Activated CD4-positive, alpha-beta memory T cell treated with anti-CD3 and anti-CD28 coated beads for 36 hours (primary cell): ENCODE results near the gene LMX1B. TPM values are rescaled to one million over a fixed set of nuclear protein-coding genes. Genes with fewer than 3 reads are reported as not detected.

Experiments
- CTCF ChIA-PET: fragments of 350-600 bp; sonication (Branson Sonifier 250); formaldehyde crosslinking; loops from one replicate; lab custom pipeline; 2021; ENCODE audit warnings: antibody characterized with exemption, inconsistent platforms; lab: Charles Lee
- POLR2A ChIA-PET: fragments of 350-600 bp; sonication (Branson Sonifier 250); formaldehyde crosslinking; loops from one replicate; lab custom pipeline; 2021; ENCODE audit warnings: antibody characterized with exemption; lab: Charles Lee
- DNase-seq: peaks from one replicate; pipeline ENCODE4 v3.0.0-alpha.2; 2020
- H3K27ac Mint-ChIP-seq: one replicate; pipeline ENCODE4 v1.8.0; 2021; ENCODE audit warnings: mixed read lengths
- H3K27me3 Mint-ChIP-seq: one replicate; pipeline ENCODE4 v1.8.0; 2021; ENCODE audit warnings: mixed read lengths
- H3K36me3 Mint-ChIP-seq: one replicate; pipeline ENCODE4 v1.8.0; 2021; ENCODE audit warnings: mixed read lengths
- H3K4me1 Mint-ChIP-seq: one replicate; pipeline ENCODE4 v1.8.0; 2021; ENCODE audit warnings: low read depth, mixed read lengths
- H3K4me3 Mint-ChIP-seq: one replicate; pipeline ENCODE4 v1.8.0; 2021; ENCODE audit warnings: mild to moderate bottlenecking, mixed read lengths
- H3K9me3 Mint-ChIP-seq: one replicate; pipeline ENCODE4 v1.8.0; 2021; ENCODE audit warnings: mixed read lengths
- intact Hi-C: fragments of 100-400 bp; cut with micrococcal nuclease; formaldehyde crosslinking; loops from one replicate; pipeline ENCODE4 v1.15.1; 2023
- total RNA-seq, 2 experiments: library from RNA; stranded (reverse); gene quantifications; one replicate each; pipeline ENCODE4 v1.2.3, GENCODE V29; 2021

The LMX1B gene
- total RNA-seq, 2 experiments from 2014 or later = not detected

DNA sequence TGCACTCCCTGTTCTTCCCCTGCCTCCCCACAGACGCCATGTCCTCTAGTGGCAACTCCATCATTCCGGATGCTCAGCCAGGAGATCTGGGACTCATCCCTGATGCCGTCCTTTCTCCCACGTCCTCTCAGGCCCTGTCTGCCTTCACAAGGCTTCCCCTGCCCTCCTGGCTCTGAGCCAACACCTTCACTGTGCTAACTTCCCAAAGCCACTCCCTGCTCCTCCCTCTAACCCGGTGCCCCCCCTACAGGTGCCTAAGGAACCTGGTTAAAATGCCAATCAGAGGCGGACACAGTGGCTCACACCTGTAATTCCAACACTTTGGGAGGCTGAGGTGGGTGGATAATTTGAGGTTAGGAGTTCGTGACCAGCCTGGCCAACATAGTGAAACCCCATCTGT is 67.6 kb downstream of the LMX1B start:
- CTCF ChIA-PET = interaction anchor here (1.0 to 1.4 kb wide), 2 partner anchors 20 to 25 kb away, joined by 3 to 4 read pairs; no protein-coding TSS in a partner anchor
- Mint-ChIP-seq H3K9me3 (no peaks in the 10 kb centered on the region), H3K27ac (no peak overlapping the region), H3K27me3 (peaks cover 72% of the 10 kb centered on the region), H3K4me3 (no peak overlapping the region), H3K36me3 (no peaks in the 10 kb centered on the region), H3K4me1 (peaks cover 2% of the 10 kb centered on the region)
- no peak for DNase-seq
- intact Hi-C loops = no loop called here
- POLR2A ChIA-PET = no interaction called here

GRCh38 chr9:126682113-126682810 is 68.5 kb downstream of the LMX1B start:
- POLR2A ChIA-PET = no interaction called here

GRCh38 chr9:126682928-126683697 is 69.4 kb downstream of the LMX1B start:
- no peaks in the 10 kb centered on the region for H3K36me3 Mint-ChIP-seq
- no peak for DNase-seq
- no peaks in the 10 kb centered on the region for H3K4me1 Mint-ChIP-seq
- peaks cover 66% of the 10 kb centered on the region for H3K27me3 Mint-ChIP-seq
- H3K9me3 Mint-ChIP-seq = no peaks in the 10 kb centered on the region
- ChIA-PET CTCF (no interaction called here), POLR2A (no interaction called here)
- H3K4me3 Mint-ChIP-seq = no peak overlapping the region
- intact Hi-C loops = no loop called here
- no peak overlapping the region for H3K27ac Mint-ChIP-seq

More at GRCh38 chr9:126682113-126682810, 68.5 kb downstream of the LMX1B start:
- no peaks in the 10 kb centered on the region for H3K36me3 Mint-ChIP-seq
- no peak overlapping the region for H3K27ac Mint-ChIP-seq
- CTCF ChIA-PET = no interaction called here
- no peaks in the 10 kb centered on the region for H3K9me3 Mint-ChIP-seq
- no peak overlapping the region for H3K4me3 Mint-ChIP-seq
- peaks cover 70% of the 10 kb centered on the region for H3K27me3 Mint-ChIP-seq
- intact Hi-C loops = no loop called here
- DNase-seq = no peak
- H3K4me1 Mint-ChIP-seq = no peaks in the 10 kb centered on the region

DNA sequence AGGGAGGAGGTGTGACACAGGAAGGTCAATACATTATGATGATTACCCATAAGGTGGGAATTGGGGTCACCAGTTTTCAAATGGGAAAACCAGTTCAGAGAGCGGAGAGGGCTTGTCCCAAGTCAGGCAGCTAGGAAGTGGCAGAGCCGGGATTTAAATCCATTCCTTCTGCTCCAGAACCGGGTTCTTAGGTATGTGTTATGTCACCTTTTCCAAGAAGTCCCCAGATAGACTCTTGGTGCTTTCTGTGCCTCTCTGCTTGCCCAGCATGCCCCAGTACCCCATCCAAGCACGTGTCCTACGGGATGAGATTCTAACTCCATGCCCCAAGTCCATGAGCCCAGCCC is 69.9 kb downstream of the LMX1B start:
- H3K27me3 Mint-ChIP-seq = peaks cover 64% of the 10 kb centered on the region
- H3K9me3 Mint-ChIP-seq = no peaks in the 10 kb centered on the region
- ChIA-PET POLR2A (no interaction called here), CTCF (no interaction called here)
- no peaks in the 10 kb centered on the region for H3K4me1 Mint-ChIP-seq
- DNase-seq = no peak
- intact Hi-C loops = no loop called here
- H3K27ac Mint-ChIP-seq = no peak overlapping the region
- no peak overlapping the region for H3K4me3 Mint-ChIP-seq
- no peaks in the 10 kb centered on the region for H3K36me3 Mint-ChIP-seq

- Mint-ChIP-seq H3K4me1 (no peaks in the 10 kb centered on the region), H3K36me3 (no peaks in the 10 kb centered on the region), H3K4me3 (no peak overlapping the region), H3K9me3 (no peaks in the 10 kb centered on the region), H3K27me3 (peaks cover 67% of the 10 kb centered on the region), H3K27ac (no peak overlapping the region)
- ChIA-PET POLR2A (no interaction called here), CTCF (interaction anchor here (1.2 kb wide), 1 partner anchor 18 kb away, joined by 3 read pairs; no protein-coding TSS in a partner anchor)
- no peak for DNase-seq
- intact Hi-C loops = no loop called here
Observed at GRCh38 chr9:126684345-126684744, 70.6 kb downstream of the LMX1B start.

GRCh38 chr9:126684965-126685465 is 71.3 kb downstream of the LMX1B start:
- Mint-ChIP-seq H3K4me1 (no peaks in the 10 kb centered on the region), H3K27ac (no peak overlapping the region), H3K4me3 (no peak overlapping the region), H3K36me3 (no peaks in the 10 kb centered on the region), H3K9me3 (no peaks in the 10 kb centered on the region), H3K27me3 (peaks cover 66% of the 10 kb centered on the region)
- POLR2A ChIA-PET = no interaction called here
- no peak for DNase-seq
- intact Hi-C loops = no loop called here
- CTCF ChIA-PET = interaction anchor here (1.2 kb wide), 1 partner anchor 17 kb away, joined by 3 read pairs; no protein-coding TSS in a partner anchor

- Mint-ChIP-seq H3K27me3 (peaks cover 53% of the 10 kb centered on the region), H3K4me3 (no peak overlapping the region)
- CTCF ChIA-PET = no interaction called here
Observed at GRCh38 chr9:126687930-126688461, 74.3 kb downstream of the LMX1B start.

DNA sequence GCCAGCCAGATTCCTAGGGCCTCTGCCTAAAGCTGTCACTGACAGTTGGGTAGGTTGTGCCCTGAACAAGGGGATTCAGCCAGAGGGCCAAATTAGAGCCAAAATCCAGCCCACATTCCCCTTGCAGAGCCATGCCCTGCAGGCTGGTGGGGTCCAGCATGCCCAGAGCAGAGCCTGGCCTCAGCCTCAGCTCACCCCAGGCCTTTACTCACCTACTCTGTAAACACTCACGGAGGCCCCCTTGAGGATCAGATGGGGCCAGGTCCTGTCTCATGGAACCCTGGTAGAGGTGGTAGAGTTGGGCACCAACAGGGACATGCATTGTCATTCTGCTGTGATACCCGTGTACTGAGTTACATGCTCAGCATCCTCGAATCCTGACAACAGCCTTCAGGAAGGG is 74.9 kb downstream of the LMX1B start:
- no peak for DNase-seq
- no peak overlapping the region for H3K27ac Mint-ChIP-seq
- CTCF ChIA-PET = interaction anchor here (2.2 to 2.8 kb wide), 4 partner anchors 8 to 93 kb away, joined by 11 to 17 read pairs (median 16); no protein-coding TSS in a partner anchor
- H3K27me3 Mint-ChIP-seq = peaks cover 49% of the 10 kb centered on the region
- H3K36me3 Mint-ChIP-seq = no peaks in the 10 kb centered on the region
- intact Hi-C loops = no loop called here
- H3K4me3 Mint-ChIP-seq = no peak overlapping the region
- no peaks in the 10 kb centered on the region for H3K9me3 Mint-ChIP-seq
- POLR2A ChIA-PET = no interaction called here
- H3K4me1 Mint-ChIP-seq = no peaks in the 10 kb centered on the region

More at GRCh38 chr9:126687930-126688461, 74.3 kb downstream of the LMX1B start:
- POLR2A ChIA-PET = no interaction called here
- H3K27ac Mint-ChIP-seq = no peak overlapping the region
- H3K9me3 Mint-ChIP-seq = no peaks in the 10 kb centered on the region
- intact Hi-C loops = no loop called here
- no peak for DNase-seq
- H3K36me3 Mint-ChIP-seq = no peaks in the 10 kb centered on the region
- H3K4me1 Mint-ChIP-seq = no peaks in the 10 kb centered on the region

- CTCF ChIA-PET = interaction anchor here (0.9 to 2.8 kb wide), 17 partner anchors 9 to 132 kb away, joined by 3 to 28 read pairs (median 9); no protein-coding TSS in a partner anchor
- POLR2A ChIA-PET = no interaction called here
- Mint-ChIP-seq H3K4me1 (no peaks in the 10 kb centered on the region), H3K4me3 (no peak overlapping the region), H3K27ac (no peak overlapping the region), H3K9me3 (no peaks in the 10 kb centered on the region), H3K27me3 (peaks cover 43% of the 10 kb centered on the region), H3K36me3 (no peaks in the 10 kb centered on the region)
- no peak for DNase-seq
- intact Hi-C loops = no loop called here
Observed at GRCh38 chr9:126689027-126689825, 75.5 kb downstream of the LMX1B start.

DNA sequence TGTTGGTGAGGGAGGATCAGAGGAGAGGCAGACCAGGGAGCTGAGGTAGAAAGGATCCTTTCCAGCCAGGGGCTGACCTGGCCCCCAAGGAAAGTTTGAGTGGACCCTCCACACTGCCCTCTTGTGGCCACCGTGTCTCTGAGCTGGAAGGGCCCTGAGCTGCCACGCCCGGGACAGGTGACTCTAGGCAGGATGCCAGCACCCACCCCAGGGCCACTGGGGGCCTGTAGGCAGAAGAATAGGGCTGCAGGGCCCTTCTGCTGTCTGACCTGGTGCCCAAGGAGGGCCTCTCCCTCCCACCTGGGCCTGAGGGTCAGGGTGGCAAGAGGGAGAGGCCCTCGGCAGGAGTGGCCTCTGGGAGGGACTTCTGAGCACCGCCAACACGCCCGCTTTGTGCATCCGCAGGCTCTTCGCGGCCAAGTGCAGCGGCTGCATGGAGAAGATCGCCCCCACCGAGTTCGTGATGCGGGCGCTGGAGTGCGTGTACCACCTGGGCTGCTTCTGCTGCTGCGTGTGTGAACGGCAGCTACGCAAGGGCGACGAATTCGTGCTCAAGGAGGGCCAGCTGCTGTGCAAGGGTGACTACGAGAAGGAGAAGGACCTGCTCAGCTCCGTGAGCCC is 76.8 kb downstream of the LMX1B start:
- Mint-ChIP-seq H3K27ac (no peak overlapping the region), H3K9me3 (no peaks in the 10 kb centered on the region), H3K4me3 (no peak overlapping the region), H3K4me1 (no peaks in the 10 kb centered on the region), H3K27me3 (peaks cover 30% of the 10 kb centered on the region), H3K36me3 (no peaks in the 10 kb centered on the region)
- peak; percentile 68 for DNase-seq
- CTCF ChIA-PET = interaction anchor here (0.5 to 2.8 kb wide), 39 partner anchors 9 to 191 kb away, joined by 3 to 28 read pairs (median 4); partner anchors contain the start of gene LMX1B
- POLR2A ChIA-PET = interaction anchor here (1.0 kb wide), 1 partner anchor 12 kb away, joined by 3 read pairs; no protein-coding TSS in a partner anchor
- intact Hi-C loops = loop anchor here (1.0 kb wide), 1 partner anchor 79 kb away; no protein-coding TSS in a partner anchor

DNA sequence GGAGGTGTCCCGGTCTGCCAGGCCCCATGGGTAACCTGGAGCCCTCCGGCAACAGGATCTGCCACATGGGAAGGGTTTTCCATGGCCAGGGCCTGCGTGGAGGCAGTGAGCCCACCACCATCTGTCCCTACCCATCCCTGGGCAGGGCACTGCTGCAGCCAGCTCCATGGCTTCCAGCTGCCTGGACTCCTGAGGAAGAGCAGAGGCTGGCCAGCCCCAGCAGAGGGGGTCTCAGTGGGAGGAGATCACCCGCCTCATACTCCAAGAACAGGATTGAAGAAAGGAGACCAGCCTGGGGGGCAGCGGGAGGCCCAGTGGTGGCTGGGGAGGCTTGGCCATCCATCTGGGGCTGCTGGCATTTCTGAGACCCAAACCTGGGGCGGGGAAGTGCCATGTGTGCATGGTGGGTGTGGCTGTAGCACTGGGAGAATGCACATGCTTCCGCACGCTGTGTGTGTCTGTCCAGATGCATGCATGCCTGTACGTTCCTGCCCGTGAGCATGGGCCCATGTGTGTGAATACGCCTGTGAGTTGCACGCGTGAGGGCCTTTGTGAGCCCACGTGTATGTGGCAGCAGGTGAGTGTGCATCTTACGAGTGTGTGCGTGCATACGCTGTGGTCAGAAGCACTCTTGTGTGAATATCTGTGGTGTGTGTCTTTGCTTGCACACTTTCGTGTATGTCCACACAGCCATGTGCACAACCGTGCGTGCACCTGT is 78.5 kb downstream of the LMX1B start:
- peaks cover 20% of the 10 kb centered on the region for H3K27me3 Mint-ChIP-seq
- H3K36me3 Mint-ChIP-seq = no peaks in the 10 kb centered on the region
- ChIA-PET POLR2A (no interaction called here), CTCF (no interaction called here)
- no peak for DNase-seq
- no peak overlapping the region for H3K4me3 Mint-ChIP-seq
- no peaks in the 10 kb centered on the region for H3K4me1 Mint-ChIP-seq
- no peaks in the 10 kb centered on the region for H3K9me3 Mint-ChIP-seq
- no peak overlapping the region for H3K27ac Mint-ChIP-seq
- intact Hi-C loops = no loop called here
